ENCODE results near the gene RNF32. TPM values are rescaled to one million over a fixed set of nuclear protein-coding genes. Genes with fewer than 3 reads are reported as not detected.

The RNF32 gene
- total RNA-seq, 1 donor from 2014 or later, result 1.0 TPM

GRCh38 chr7:156606135-156606534 is 34.4 kb upstream of the RNF32 start:
- CTCF ChIA-PET, result no interaction called here
- no peak for ATAC-seq (ENCODE audit: low read depth)
- no peak overlapping the region for H3K4me3 Mint-ChIP-seq

DNA sequence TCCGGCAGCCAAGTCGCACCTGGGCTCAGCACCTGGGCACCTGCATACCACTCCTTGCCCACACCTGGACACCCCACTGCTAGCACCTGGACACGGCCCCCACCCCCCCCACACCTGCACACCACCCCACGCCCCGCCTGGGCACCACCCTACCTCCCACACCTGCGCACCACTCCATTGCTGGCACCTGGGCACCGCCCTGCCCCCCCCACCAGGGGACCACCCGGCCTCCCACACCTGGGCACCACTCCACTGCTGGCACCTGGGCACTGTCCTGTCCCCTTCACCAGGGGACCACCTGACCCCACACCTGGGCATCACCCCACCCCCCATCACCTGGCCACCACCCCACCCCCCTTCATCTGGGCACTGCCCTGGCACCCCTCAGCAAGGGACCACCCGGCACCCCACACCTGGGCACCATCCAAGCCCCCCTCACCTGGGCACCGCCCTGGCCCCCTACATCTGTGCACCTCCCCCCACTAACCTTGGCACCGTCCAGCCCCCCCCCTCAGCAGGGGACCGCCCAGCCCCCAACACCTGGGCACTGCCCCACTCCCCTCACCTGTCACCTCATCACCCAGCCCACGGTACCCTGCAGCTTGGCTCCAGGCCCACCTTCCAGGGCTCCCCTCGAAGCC is 33.8 kb upstream of the RNF32 start:
- intact Hi-C loops (cut with micrococcal nuclease), result no loop called here
- Mint-ChIP-seq H3K9me3 (no peaks in the 10 kb centered on the region), H3K27me3 (peaks cover 30% of the 10 kb centered on the region), H3K4me3 (no peak overlapping the region), H3K36me3 (ENCODE audit: low read depth) (no peaks in the 10 kb centered on the region), H3K4me1 (no peaks in the 10 kb centered on the region), H3K27ac (no peak overlapping the region)
- no peak for DNase-seq
- ATAC-seq (ENCODE audit: low read depth), result no peak
- ChIA-PET CTCF (no interaction called here), POLR2A (no interaction called here)
- TF ChIP-seq, protein P1, sequence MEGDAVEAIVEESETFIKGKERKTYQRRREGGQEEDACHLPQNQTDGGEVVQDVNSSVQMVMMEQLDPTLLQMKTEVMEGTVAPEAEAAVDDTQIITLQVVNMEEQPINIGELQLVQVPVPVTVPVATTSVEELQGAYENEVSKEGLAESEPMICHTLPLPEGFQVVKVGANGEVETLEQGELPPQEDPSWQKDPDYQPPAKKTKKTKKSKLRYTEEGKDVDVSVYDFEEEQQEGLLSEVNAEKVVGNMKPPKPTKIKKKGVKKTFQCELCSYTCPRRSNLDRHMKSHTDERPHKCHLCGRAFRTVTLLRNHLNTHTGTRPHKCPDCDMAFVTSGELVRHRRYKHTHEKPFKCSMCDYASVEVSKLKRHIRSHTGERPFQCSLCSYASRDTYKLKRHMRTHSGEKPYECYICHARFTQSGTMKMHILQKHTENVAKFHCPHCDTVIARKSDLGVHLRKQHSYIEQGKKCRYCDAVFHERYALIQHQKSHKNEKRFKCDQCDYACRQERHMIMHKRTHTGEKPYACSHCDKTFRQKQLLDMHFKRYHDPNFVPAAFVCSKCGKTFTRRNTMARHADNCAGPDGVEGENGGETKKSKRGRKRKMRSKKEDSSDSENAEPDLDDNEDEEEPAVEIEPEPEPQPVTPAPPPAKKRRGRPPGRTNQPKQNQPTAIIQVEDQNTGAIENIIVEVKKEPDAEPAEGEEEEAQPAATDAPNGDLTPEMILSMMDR (IDR thresholded peaks at IDR 0.05), result no peak

More at GRCh38 chr7:156606135-156606534, 34.4 kb upstream of the RNF32 start:
- Mint-ChIP-seq H3K9me3 (no peaks in the 10 kb centered on the region), H3K27me3 (peaks cover 30% of the 10 kb centered on the region), H3K4me1 (no peaks in the 10 kb centered on the region), H3K36me3 (ENCODE audit: low read depth) (no peaks in the 10 kb centered on the region), H3K27ac (no peak overlapping the region)
- POLR2A ChIA-PET, result no interaction called here
- no peak for DNase-seq
- intact Hi-C loops (cut with micrococcal nuclease), result no loop called here
- TF ChIP-seq, protein P1 (IDR thresholded peaks at IDR 0.05), result no peak

DNA sequence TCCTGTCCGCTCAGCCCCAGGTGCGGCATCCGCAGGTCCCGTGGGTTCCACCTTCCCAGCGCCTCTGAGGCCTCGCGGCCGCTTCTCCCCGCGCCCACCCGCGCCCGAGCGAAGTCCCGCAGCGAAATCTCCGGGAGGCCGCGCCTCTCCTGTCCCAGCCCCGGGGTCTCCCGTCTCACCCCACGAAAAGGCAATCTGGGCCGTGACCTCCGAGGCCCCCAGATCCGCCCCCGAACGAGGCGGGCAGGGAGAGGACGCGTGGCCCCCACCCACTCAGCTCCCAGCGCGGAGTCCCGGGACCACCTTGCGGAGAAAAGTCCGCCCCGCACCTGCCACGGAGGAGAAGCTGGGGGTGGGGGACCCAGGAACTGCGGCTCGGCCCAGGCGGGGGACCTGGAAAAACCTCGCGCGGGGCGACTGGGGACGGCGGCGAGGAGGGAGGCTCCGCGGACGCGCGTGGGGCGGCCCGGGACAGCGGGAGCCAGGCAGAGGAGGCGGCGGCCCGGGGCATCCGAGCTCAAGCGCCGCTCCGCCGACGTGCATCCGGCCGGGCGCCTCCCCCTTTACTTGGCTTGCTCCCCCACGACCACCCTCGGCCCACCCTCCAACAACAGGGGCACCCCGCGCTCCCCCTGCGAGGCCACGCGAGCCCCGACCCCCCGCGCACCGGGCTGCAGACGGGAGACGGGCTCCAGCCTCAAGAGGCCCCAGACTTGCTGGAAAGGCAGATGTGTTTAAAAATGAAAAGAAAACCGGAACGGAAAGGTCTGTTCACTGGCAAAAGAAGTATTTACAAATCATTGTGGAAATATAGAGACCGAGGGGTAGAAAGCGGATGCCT is 33.0 kb upstream of the RNF32 start:
- ATAC-seq (ENCODE audit: low read depth), result no peak
- no peaks in the 10 kb centered on the region for H3K9me3 Mint-ChIP-seq
- ChIA-PET POLR2A (no interaction called here), CTCF (no interaction called here)
- intact Hi-C loops (cut with micrococcal nuclease), result no loop called here
- no peak overlapping the region for H3K27ac Mint-ChIP-seq
- TF ChIP-seq, protein P1 (IDR thresholded peaks at IDR 0.05), result no peak
- no peaks in the 10 kb centered on the region for H3K4me1 Mint-ChIP-seq
- no peak overlapping the region for H3K4me3 Mint-ChIP-seq
- H3K36me3 Mint-ChIP-seq (ENCODE audit: low read depth), result no peaks in the 10 kb centered on the region
- no peak for DNase-seq
- H3K27me3 Mint-ChIP-seq, result peaks cover 32% of the 10 kb centered on the region

DNA sequence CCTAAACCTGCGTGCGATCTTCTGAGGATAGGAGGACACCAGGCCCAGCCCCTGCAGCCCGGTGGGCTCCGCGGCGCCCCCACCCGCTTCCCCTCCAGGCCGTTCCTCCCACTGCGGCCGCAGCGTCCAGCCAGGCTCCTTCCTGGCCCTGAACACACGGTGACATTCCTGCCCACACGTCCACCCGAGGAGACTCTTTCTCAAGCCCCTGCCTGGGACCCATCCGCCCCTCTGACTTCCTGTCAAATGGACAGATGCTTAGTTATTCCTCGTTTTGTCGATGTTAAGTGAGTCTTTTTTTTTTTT is 32.4 kb upstream of the RNF32 start:
- no peaks in the 10 kb centered on the region for H3K36me3 Mint-ChIP-seq (ENCODE audit: low read depth)
- H3K4me3 Mint-ChIP-seq, result no peak overlapping the region
- H3K27ac Mint-ChIP-seq, result no peak overlapping the region
- ChIA-PET POLR2A (no interaction called here), CTCF (no interaction called here)
- ATAC-seq (ENCODE audit: low read depth), result no peak
- no peaks in the 10 kb centered on the region for H3K4me1 Mint-ChIP-seq
- H3K27me3 Mint-ChIP-seq, result peaks cover 32% of the 10 kb centered on the region
- H3K9me3 Mint-ChIP-seq, result no peaks in the 10 kb centered on the region
- TF ChIP-seq, protein P1 (IDR thresholded peaks at IDR 0.05), result no peak
- intact Hi-C loops (cut with micrococcal nuclease), result no loop called here
- no peak for DNase-seq

DNA sequence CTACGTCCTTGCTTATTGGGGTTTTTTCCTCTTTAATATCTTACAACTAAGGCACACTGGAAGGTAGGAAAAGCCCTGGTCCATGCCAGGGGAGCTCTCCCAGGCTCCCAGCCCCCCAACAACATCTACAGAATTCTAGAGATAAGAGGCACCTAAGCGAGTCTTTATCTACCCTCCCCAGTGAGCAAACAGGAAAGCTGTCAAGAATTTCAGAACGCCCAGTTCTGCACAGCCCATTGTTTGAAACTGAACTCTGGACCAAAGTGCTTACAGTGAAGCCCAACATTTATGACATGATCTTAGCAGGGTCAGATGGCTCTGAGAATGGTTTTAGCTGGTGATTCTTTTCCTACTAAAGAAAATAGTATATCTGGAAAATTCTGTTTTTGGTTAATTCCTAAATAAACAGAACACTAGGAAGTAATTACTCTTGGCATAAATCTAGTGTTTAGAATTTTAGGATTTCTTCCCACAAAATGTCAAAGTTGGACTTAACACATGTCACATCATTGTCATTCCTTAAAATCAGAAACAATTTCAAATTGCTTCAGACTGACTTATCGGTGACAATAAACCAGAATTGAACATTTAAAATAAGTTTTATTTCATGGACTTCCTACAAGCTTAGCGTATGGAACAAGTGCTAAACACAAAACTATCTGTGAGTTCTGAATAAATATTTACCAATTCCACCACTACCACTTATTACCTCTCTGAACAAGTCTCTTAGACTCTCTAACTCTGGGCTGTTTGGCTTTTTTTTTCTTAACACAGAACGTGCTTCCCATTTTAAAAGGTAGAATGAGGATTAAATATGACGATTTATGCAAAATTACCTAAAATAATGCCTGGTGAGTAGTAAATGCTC is 31.3 kb upstream of the RNF32 start:
- CTCF ChIA-PET, result no interaction called here

More for the DNA sequence above, 31.3 kb upstream of the RNF32 start:
- no peaks in the 10 kb centered on the region for H3K36me3 Mint-ChIP-seq (ENCODE audit: low read depth)
- H3K4me1 Mint-ChIP-seq, result no peaks in the 10 kb centered on the region
- intact Hi-C loops (cut with micrococcal nuclease), result no loop called here
- POLR2A ChIA-PET, result no interaction called here
- DNase-seq (no peak), ATAC-seq (ENCODE audit: low read depth) (no peak)
- peaks cover 35% of the 10 kb centered on the region for H3K27me3 Mint-ChIP-seq
- H3K4me3 Mint-ChIP-seq, result no peak overlapping the region
- TF ChIP-seq, protein P1 (IDR thresholded peaks at IDR 0.05), result no peak
- no peak overlapping the region for H3K27ac Mint-ChIP-seq
- no peaks in the 10 kb centered on the region for H3K9me3 Mint-ChIP-seq
